GOT3 (cell line): ENCODE data around the gene EFR3B.

Experiments used
- DNase-seq: peaks from one replicate; lab custom pipeline; 2025; ENCODE audit warnings: mixed read lengths; lab: John Stamatoyannopoulos, UW

Gene EFR3B

GRCh38 chr2:25187729-25188350 lies 146.0 kb downstream of the EFR3B start:
- no peak for DNase-seq

- no peak for DNase-seq
Observed at GRCh38 chr2:25188405-25188804, 146.5 kb downstream of the EFR3B start.

GRCh38 chr2:25190536-25190935 lies 148.7 kb downstream of the EFR3B start:
- no peak for DNase-seq

GRCh38 chr2:25194576-25195122 lies 152.8 kb downstream of the EFR3B start:
- DNase-seq = no peak

GRCh38 chr2:25197336-25198208 lies 155.7 kb downstream of the EFR3B start:
- DNase-seq = no peak

- DNase-seq = no peak
Observed at GRCh38 chr2:25198209-25198525, 156.3 kb downstream of the EFR3B start.

- DNase-seq = no peak
Observed at GRCh38 chr2:25198576-25198975, 156.7 kb downstream of the EFR3B start.

GRCh38 chr2:25201265-25201664 lies 159.4 kb downstream of the EFR3B start:
- DNase-seq = no peak

- no peak for DNase-seq
Observed at GRCh38 chr2:25201794-25202193, 159.9 kb downstream of the EFR3B start.

GRCh38 chr2:25202275-25202674 lies 160.4 kb downstream of the EFR3B start:
- no peak for DNase-seq

GRCh38 chr2:25204190-25204838 lies 162.4 kb downstream of the EFR3B start:
- no peak for DNase-seq

GRCh38 chr2:25207078-25207545 lies 165.2 kb downstream of the EFR3B start:
- DNase-seq = no peak
